ENCODE results near the gene CCDC77. TPM values are rescaled to one million over a fixed set of nuclear protein-coding genes. Genes with fewer than 3 reads are reported as not detected.

Gene CCDC77
- total RNA-seq, 1 experiment from 2014 or later, result 12.3 TPM

DNA sequence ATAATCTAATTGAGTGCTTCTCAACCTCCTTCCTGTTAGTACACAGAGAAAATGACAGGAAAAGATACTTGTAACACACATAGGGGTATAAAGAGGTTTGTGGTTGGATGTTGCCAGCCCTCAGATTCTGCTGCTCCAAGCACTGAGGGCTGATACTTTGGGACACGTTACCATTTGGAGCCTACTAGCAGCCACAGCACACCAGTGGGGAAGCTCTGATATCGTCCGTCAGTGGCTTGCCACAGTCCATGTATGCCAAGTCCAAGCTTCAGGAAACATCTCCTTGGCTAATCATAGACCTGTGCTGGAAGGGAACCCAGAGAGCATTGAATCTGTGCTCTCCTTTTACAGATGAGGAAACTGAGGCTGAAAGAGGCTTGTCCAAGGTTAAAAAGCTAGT is 80.6 kb downstream of the CCDC77 start:
- Histone ChIP-seq H3K27ac (ENCODE audit: low read depth, low read length) (no peak overlapping the region), H4K20me1 (ENCODE audit: insufficient read depth) (no peaks in the 10 kb centered on the region), H3K27me3 (ENCODE audit: insufficient read depth, low read length) (no peaks in the 10 kb centered on the region), H3K4me1 (ENCODE audit: control insufficient read depth in 1 of 2, insufficient read depth in 2 of 2, low read length in 2 of 2) (no peaks in the 10 kb centered on the region), H3K9ac (ENCODE audit: low read length) (no peak overlapping the region), H3K4me2 (ENCODE audit: low read length) (no peak overlapping the region), H3K9me3 (ENCODE audit: control insufficient read depth in 1 of 2, insufficient read depth in 1 of 2, low read depth in 1 of 2, low read length in 2 of 2) (no peaks in the 10 kb centered on the region), H3K79me2 (ENCODE audit: insufficient read depth, low read length) (no peaks in the 10 kb centered on the region), H2AFZ (ENCODE audit: low read depth, low read length, poor library complexity, severe bottlenecking) (no peak overlapping the region), H3K4me3 (replicated peaks in 1 of 2; ENCODE audit: low read depth in 1 of 2, low read length in 2 of 2) (no peak overlapping the region), H3K36me3 (ENCODE audit: control insufficient read depth in 1 of 2, insufficient read depth in 2 of 2, low read length in 2 of 2) (no peaks in the 10 kb centered on the region), H3K9me2 (ENCODE audit: insufficient read depth) (no peaks in the 10 kb centered on the region)
- TF ChIP-seq, protein P1, sequence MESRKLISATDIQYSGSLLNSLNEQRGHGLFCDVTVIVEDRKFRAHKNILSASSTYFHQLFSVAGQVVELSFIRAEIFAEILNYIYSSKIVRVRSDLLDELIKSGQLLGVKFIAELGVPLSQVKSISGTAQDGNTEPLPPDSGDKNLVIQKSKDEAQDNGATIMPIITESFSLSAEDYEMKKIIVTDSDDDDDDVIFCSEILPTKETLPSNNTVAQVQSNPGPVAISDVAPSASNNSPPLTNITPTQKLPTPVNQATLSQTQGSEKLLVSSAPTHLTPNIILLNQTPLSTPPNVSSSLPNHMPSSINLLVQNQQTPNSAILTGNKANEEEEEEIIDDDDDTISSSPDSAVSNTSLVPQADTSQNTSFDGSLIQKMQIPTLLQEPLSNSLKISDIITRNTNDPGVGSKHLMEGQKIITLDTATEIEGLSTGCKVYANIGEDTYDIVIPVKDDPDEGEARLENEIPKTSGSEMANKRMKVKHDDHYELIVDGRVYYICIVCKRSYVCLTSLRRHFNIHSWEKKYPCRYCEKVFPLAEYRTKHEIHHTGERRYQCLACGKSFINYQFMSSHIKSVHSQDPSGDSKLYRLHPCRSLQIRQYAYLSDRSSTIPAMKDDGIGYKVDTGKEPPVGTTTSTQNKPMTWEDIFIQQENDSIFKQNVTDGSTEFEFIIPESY (IDR thresholded peaks at IDR 0.05; ENCODE audit: extremely low read depth, insufficient replicate concordance, low read length), result no peak
- TF ChIP-seq, protein P2, sequence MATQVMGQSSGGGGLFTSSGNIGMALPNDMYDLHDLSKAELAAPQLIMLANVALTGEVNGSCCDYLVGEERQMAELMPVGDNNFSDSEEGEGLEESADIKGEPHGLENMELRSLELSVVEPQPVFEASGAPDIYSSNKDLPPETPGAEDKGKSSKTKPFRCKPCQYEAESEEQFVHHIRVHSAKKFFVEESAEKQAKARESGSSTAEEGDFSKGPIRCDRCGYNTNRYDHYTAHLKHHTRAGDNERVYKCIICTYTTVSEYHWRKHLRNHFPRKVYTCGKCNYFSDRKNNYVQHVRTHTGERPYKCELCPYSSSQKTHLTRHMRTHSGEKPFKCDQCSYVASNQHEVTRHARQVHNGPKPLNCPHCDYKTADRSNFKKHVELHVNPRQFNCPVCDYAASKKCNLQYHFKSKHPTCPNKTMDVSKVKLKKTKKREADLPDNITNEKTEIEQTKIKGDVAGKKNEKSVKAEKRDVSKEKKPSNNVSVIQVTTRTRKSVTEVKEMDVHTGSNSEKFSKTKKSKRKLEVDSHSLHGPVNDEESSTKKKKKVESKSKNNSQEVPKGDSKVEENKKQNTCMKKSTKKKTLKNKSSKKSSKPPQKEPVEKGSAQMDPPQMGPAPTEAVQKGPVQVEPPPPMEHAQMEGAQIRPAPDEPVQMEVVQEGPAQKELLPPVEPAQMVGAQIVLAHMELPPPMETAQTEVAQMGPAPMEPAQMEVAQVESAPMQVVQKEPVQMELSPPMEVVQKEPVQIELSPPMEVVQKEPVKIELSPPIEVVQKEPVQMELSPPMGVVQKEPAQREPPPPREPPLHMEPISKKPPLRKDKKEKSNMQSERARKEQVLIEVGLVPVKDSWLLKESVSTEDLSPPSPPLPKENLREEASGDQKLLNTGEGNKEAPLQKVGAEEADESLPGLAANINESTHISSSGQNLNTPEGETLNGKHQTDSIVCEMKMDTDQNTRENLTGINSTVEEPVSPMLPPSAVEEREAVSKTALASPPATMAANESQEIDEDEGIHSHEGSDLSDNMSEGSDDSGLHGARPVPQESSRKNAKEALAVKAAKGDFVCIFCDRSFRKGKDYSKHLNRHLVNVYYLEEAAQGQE (IDR thresholded peaks at IDR 0.05; ENCODE audit: low read depth), result no peak
- TF ChIP-seq ZFX (IDR thresholded peaks at IDR 0.05) (no peak), JUND (IDR thresholded peaks at IDR 0.05) (no peak), POLR2AphosphoS5 (IDR thresholded peaks at IDR 0.05; ENCODE audit: low read depth, low read length) (no peak), SIN3A (IDR thresholded peaks at IDR 0.05; ENCODE audit: low read depth) (no peak), POLR2A (IDR thresholded peaks at IDR 0.05; ENCODE audit: borderline replicate concordance, extremely low read depth, insufficient read depth, insufficient read length) (no peak), TCF7L2 (IDR thresholded peaks at IDR 0.05; ENCODE audit: borderline replicate concordance, extremely low read depth, insufficient read depth, insufficient read length) (no peak), YY1 (IDR thresholded peaks at IDR 0.05; ENCODE audit: extremely low read depth, insufficient replicate concordance, low read depth, low read length) (no peak)
- TF ChIP-seq, protein P3, sequence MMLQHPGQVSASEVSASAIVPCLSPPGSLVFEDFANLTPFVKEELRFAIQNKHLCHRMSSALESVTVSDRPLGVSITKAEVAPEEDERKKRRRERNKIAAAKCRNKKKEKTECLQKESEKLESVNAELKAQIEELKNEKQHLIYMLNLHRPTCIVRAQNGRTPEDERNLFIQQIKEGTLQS (IDR thresholded peaks at IDR 0.05), result no peak
- ChIA-PET RAD21 (ENCODE audit: low non-redundant PET in 1 of 2, low total read pairs in 2 of 2, uncharacterized antibody in 2 of 2, unreplicated experiment in 2 of 2) (no interaction called here), CTCF (no interaction called here), POLR2A (no interaction called here)
- no TSS peak for BruUV-seq (replicated peaks)
- intact Hi-C loops (cut with micrococcal nuclease), result no loop called here
- DNase-seq (ENCODE audit: low read depth, low spot score) (no peak), ATAC-seq (no peak)

Measured in HCT116 (cell line).